Suppressor macrophage treated with lipopolysaccharide for 1 hour (primary cell): ENCODE measurements around the gene TRHDE.

Source experiments
- DNase-seq, 3 donors: peaks; one replicate each; pipeline ENCODE4 v3.0.0-alpha.2; 2020 to 2022

TRHDE gene

DNA sequence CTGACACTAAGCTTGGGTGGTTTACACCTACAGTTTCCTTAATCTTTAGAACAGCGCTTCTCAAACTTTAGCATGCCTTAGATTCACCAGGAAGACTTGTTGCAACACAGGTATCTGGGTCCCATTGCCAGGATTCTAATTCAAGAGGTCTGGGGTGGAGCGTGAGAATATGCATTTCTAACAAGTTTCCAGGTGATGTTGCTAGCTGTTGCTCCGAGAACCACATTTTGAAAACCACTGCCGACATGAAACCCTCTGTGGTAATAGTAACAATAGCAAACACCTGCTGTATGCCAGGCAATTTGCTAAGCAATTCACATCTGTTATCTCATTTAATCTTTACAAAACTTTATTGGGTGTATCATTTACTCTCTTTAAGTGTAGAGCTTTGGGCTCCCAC lies 58.6 kb downstream of the TRHDE start:
- no peak for DNase-seq

DNA sequence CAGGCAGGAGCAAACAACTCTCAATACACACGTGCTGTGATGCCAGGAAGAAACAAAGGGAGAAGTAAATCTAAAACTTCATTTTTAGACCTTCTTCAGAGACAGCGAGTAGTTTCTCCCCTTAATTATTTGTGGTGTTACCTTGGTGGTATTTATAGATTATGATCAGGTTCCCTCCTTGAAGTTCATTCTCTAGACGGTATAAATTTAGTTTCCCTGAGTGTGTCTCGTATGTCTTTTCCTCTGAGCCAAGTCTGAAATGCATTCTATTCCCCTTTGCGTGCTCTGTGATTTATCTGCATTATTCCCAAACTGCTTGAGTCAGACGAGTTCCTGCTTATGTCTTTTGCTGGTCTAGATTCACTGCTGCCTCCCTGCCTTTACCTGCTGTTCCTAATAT lies 65.2 kb downstream of the TRHDE start:
- DNase-seq: no peak

DNA sequence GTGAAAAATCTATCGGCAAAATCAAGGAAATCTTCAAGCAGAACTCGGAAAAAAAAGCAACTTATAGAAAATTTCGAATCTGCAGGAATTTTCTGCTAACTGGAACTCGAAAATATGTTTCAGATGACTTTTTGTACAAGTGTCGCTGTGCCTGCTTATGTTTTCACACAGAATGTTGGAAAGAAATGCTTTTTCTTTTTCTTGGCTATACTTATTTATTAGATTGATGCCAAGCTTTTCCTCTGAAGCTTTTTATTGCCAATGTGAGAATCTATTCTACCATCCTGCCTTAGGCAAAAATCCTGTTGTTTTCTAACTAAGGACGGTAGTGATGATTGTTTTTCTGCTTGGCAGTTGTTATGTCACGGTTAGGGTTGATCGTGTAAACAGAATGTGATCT lies 65.8 kb downstream of the TRHDE start:
- DNase-seq: no peak

DNA sequence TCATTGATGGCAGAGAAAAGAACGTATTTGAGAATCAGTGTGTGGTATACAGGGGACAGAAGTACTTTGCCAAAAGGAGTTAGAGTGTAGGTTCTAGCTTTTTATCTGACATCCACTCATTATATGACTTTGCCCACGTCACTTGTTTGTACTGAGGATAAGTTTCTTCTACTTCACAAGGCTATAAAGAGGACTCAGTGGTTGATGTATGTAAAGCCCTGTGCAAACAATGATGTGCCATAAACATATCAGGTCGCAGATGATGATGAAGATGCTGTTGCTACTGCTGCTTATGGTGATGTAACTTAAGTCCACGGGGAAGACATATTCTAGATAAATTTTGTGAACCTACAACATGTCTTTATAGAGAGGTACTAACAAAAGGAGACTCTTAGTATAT lies 66.3 kb downstream of the TRHDE start:
- no peak for DNase-seq

DNA sequence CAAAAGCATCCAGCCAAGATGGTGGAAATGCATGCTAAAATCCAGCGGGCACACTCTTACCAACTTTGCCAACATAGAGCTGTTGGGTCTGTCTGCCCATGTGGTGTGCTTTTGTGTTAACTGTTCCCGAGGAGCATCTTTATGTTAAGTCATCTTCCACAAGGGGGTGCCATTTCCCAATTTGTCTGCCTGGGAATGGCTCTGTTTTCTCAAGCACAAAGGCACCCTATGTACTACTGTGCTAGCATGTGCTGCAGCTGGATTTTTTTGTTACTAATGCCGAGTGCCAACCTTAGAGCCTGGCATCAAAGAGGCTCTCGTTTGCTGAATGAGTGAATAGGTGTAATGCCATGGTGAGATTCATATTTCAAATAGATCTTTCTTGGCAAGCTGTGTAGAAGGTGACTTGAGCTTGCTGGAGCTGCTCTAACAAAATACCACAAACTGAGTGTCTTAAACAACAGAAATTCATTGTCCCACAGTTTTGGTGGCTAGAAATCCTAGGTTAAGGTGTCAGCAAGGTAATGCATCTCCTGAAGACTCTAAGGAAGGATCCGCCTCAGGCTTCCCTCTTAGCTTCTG lies 74.3 kb downstream of the TRHDE start:
- peak; percentile 51 to 80 (median 75) for DNase-seq

DNA sequence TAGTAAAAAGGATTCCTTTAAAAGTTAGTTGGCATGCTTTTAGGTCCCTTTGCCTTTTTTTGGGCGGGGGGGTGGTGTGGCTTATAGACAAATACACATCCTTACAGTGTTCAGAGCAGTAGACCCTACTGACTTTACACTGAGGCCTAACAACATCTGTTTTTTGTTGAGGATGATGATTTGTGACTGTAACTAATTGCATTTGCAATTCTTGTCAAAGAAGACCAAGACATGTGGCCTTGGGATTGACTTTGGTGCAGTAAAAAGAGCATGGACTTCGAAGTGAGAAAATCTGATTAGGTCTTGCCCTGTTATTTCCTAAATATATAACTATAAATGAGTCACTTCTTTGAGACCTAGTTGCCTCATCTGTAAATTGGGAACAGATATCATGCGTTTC lies 77.3 kb downstream of the TRHDE start:
- DNase-seq: no peak

DNA sequence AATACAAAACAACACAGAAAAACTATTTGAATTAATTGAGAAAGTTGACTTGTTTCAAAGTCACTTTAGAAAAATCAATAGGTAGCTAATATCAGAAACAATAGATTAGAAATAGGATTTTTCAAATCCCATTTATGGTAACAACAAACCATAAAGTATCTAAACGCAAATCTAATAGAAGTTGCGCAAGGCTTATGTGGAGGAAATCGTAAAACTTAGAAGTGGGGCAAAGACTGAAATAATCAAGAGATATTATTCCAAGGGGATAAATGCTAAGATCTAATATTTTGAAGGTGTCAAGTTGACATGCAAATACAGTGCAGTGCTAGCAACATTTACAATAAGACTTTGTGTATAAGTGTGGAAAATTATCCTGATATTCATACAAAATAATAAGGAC lies 87.2 kb downstream of the TRHDE start:
- no peak for DNase-seq

DNA sequence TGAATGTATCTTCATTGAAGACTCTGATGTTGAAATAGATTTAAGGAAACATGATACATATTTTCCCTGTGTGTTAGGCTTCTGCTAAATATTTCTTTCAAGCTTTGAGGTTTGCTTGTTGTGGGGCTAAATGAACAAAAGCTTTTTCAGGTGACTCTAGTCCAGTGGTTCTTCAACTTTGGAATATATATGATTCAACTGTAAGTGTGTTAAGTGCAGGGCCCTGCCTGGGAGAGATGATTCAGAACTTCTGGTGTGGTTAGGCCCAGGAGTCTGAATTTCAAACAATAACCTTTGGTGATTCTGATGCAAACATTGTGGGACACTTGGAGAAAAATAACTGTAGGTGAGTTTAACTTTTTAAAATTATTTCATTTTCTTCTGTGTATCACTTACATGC lies 93.0 kb downstream of the TRHDE start:
- DNase-seq: no peak

DNA sequence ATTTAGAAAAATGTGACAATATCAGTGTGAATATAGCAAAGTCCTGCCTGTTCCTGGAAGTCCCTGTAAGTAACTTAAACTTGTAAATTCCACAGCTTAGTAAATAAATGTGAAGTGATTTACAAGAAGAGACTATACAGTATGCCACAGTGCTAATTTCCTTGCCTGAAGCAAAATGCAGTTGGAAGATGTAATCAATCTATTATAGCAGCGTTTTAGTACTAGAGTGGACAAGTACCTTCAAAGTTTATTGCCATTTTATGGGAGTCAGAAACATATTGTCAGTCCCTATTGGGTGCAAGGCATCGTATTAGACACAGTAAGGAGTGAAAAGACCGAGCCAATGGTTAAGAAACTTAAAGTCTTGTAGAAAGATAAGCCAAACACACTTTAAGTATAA lies 94.1 kb downstream of the TRHDE start:
- DNase-seq: no peak

DNA sequence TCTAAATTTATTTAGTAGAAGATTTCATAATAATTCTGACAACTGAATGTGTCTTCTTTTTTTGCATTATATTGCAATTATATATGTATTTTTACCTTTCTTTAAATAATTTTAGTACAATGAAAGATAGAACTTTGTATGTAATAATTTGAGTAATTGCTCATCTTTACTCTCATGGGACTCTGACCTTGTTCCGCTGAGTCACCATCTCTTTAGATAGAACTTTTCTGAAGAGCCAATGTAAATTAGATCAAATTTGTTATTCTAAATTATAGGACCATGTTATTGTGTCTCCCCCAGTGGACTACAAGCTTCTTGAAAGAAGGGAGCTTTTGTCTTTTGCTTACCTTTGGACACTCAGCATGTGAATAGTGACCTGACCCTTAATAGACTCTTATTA lies 96.1 kb downstream of the TRHDE start:
- DNase-seq: no peak

DNA sequence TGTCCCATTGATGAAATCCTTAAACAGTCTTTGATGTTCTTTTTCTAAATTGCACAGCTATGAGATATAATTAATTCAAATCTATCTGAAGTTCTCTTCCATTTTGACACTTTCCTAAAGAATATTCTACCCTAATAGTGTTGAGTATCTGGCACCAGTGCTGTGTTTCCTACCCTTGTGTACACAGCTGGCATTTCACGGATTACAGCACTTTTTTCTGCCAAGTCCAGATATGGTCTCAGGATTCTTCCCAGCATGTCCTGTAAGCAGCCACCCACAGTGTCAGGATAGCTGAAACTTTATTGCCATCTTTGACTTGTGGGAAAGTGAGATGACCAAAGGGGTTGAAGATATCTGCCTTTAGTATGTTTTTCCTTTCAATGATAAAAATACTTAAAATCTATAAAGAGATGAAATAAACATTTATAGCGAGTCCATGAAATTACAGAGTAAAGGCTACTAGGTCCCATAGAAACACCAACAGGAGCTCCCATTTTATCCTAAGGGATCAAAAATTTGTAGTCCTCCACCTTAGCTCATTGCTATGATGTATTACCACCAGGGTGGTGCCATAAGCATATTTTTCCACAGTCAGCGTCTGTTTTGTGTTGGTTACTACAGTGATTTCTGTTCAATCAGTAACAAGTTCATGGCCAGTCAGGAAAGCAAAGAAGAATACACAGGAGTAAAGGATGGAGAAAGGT lies 96.7 kb downstream of the TRHDE start:
- no peak for DNase-seq

DNA sequence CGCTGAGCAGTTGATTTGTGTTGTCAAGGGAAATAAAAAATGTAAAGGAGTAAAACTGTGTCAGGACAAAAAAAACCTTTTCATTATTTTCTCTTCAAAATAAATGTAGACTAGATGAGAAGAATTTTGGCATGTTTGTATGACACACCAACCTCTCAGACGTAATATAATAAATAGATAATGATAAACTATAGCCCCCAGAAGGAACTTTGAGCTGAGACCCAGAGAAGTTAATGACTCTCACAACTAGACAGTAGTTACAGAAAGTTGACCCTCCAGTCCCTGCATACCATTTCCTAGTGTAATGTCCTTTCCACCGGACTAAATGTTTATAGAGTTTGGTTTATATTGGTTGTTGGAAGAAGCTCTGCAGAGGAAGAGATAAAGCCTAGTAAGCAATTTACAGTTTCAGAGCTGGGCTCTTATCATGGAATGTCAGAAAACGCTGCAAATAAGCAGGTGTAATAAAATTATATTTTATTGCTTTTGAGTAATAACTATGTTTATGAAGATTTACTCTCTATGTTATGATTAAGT lies 97.3 kb downstream of the TRHDE start:
- no peak for DNase-seq

DNA sequence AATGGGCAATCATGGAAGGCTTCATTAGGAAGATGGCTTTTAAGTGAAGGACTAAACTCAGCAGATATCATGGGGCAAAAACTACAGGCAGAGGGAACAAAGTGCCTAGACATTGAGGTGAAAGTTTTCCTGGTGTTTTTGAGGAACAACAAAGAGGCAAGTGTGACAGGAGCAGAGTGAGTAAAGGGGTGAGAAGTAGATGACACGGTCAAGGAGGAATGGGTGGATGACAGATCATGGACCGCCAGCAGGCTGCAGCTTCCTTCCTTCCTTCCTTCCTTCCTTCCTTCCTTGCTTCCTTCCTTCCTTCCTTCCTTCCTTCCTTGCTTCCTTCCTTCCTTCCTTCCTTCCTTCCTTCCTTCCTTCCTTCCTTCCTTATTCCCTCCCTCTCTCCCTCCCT lies 108.3 kb downstream of the TRHDE start:
- no peak for DNase-seq

DNA sequence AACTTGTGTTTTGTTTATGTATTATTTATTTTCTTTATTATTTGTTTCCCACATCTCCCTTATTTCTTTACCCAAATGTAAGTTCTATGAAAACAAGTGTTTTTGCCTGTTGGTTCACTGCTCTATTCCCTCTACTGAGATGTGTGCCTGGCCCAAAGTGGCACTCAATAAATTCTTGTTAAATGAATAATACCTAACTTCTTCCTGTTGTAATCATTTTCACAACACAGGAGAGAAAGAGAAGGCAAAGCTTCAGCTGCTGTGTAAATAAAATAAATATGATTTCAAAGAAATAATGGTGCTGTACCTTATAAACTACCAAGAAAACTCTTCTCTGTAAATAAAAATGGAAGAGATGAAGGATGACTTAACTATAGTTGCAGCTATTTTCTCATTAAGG lies 116.2 kb downstream of the TRHDE start:
- DNase-seq: no peak

DNA sequence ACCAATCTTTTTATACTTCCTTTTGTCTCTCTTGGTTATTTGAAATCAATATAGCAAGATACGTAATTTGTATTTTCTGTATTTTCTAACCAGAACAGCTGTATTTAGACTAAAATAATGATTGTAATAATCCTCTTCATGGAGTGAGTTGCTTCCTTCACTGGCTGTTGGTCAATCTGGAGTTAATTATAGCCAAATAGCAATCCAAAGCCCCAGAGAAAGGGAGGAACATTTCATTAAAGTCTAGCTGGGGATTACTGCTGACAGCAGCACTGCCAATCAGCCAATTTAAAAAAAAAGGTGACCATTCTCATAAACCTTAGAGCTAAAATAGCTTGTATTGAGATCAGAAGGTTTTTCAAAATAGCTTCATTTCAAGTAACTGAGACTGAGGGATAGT lies 118.0 kb downstream of the TRHDE start:
- DNase-seq: no peak

DNA sequence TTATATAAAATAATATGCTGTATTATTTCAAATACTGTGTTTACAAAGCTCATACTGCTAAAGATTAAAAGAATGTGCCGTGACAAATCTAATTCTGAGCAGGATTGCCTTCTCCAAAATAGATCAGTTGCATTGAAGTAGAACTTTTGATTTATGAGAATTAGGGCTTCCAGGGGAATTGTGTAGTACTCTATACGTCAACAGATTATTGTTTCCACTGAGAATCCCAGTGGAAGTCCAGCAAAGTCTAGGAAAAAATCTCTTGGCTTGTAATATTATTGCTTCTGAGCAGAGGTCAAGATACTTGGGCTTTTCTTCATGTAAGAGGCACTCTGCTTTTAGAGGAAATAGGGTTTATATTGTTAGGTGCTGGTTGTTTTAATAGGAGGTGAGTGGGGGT lies 133.9 kb downstream of the TRHDE start:
- no peak for DNase-seq

DNA sequence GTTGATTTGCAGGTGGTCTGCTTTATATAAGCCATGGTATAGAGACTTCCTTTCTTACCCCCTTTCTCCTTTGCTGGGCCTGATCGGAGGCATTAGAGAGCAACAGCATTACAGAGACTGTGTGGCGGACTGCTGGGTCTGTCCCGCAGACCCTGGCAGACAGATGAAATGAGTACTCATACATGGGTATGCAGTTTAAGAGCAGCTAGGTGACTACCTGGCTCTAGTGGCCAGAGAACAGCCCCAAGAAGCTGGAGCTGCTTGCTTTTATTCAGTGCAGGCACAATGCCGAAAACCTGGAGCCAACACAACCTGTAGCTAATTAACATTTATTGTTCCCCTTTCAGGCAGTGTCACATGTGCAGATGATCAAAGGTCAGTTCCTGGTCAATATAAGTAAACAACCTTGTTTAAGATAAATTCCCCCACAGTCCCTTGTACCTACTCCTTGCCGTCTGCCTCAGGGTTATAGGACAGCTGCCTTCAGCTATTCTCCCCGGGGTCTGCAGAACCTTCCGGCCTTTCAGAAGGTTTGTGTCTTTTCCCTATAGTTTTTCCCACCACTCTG lies 160.0 kb downstream of the TRHDE start:
- DNase-seq: no peak

DNA sequence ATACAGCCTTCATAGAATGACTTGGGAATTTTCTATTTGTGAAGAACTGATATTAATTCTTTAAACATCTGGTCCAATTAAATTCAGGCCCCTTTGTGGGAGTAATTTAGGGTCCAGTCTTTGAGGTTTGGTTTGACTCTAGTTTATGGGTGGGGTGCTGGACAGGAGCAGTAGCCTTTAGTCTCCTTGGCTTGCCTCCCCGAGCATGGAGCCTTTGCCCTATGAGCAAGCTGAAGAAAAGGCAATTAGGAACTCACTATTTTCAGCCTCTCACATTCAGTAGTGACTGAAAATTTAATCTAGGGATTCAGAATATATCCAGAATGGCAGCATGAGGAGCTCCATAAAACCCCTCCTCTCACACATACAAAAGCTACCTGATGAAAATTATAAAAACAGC lies 161.1 kb downstream of the TRHDE start:
- DNase-seq: no peak

DNA sequence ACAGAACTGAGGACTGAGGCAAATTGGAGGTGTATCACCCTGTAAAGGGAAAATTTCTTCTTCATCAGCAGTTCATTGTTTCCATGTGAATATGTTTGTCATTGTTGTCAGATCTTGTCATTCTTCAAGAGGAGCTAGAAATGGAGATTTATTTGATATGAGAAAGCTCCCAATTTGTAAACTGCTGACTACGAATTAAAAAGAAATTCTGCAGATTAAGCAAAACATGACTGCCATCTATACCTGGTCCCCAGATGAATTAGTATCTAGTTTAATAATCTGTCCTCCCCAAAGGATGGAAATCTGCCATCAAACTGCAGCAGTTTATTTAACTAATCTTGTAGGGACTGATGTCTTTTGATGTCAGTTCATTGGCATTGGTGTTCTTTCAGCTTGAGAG lies 162.8 kb downstream of the TRHDE start:
- no peak for DNase-seq

DNA sequence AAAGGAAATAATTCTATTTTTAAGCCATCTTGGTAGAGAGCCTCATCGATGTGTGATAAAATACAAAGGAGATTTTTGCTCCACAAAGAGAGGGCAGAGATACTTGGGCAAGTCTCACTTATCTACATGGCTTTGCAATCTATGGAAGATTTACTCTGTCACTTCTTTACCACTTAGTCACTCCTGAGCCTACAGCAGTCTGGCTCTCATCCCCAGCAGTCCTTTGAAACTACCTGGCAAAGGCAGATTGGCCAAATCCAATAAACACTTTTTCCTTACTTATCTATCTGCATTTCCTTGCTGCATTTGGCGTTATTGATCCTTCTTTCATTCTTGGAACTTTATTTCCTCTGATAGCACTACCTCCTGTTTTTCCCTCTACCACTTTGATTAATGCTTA lies 170.0 kb downstream of the TRHDE start:
- no peak for DNase-seq

DNA sequence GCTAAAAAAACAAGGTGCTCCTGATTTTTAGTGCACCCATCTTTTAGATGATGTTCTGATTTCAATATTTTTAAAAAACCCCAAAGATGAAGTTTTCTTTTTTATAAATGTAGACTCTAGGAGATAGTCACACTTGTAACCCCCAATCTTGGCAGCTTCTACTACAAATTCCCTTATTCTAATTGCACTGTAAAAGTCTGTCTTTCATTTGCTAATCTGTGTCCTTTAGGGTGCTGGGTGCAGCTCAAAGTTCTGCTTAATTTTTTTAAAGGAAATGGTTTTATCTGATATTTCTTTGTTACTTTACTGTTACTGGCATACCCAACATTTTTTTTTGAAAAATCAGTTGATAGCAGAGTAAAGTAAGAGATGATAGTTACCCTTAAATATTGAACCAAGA lies 172.0 kb downstream of the TRHDE start:
- no peak for DNase-seq

DNA sequence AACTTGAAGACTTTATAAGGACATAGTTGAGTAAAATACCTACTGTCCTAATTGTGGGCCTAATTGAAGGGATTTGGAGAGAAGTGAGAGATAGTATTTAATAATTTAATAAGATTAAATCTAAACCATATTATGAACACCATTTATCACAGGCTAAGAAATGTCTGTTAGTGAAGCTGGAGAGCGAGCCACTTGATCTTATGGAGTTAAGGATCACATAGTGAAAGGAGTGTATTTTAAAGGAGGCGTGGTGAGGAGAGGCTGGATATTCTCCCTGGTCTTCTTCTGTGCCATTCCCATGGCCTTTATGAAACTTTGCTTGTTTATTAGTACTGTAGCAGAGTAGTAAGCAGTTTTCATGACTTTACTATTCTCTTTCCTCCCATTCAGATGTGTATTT lies 172.4 kb downstream of the TRHDE start:
- no peak for DNase-seq

DNA sequence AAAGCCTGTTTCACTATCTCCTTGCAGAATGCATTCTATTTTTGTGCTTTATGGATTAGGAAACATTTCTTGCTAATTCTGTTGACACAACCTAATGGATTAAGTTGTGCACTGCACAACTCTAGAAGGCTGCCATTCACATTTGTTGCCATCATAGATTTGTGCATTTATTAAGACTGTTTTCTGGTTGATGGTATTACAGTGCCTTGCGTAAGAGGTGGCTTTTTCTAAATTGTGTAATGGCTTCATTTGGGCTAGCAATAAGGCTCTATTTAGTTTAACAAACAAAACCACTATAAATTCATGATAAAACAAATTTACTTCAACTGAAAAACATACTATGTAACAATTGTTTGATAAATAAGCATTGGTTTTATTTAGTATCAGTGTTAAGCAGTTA lies 175.9 kb downstream of the TRHDE start:
- no peak for DNase-seq

DNA sequence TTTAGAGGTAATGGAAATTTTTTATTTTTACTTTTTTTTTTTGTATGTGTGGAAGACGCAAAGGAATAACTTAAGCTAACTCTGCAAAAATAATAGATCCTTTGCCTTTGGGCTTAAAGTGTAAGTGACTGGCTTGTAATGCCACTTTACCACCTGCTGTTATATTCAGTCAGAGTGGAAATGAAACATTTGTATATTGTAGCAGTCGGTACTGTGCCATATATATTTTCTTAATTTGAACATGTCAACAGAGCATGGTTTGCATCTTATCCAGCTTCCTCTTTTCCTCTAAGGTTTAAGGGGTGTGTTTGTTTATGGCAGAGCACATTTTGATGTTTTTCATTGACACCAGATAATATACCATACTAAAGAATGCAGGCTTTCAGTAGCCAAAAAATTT lies 176.6 kb downstream of the TRHDE start:
- DNase-seq: no peak

DNA sequence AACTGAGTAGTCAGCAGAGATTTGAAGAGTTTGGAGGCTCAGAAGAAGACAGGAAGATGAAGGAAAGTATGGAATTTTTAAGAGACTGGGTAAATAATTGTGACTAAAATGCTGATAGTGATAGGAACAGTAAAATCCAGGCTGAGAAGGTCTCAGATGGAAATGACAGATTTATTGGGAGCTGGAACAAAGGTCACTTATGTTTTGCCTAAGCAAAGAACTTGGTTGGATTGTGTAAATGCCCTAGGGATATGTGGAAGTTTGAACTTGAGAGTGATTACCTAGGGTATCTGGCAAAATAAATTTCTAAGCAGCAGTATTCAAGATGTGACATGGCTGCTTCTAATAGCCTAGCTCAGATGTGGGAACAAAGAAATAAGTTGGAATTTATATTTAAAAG lies 180.9 kb downstream of the TRHDE start:
- no peak for DNase-seq
